Endothelial cell of umbilical vein (primary cell): ENCODE data around the gene NPS. TPM values are rescaled to one million over a fixed set of nuclear protein-coding genes. Genes with fewer than 3 reads are reported as not detected.

ENCODE experiments used
- BruUV-seq: library from RNA; stranded (reverse); fragments of 400-500 nt; replicated peaks from 2 replicates; lab custom pipeline; 2021; lab: Mats Ljungman, UMichigan
- CTCF ChIA-PET: fragments of 300-600, 350-600 bp; sonication (Branson Sonifier 250); formaldehyde crosslinking; loops from one replicate; lab custom pipeline; 2021; ENCODE audit warnings: antibody characterized with exemption, inconsistent platforms; lab: Charles Lee
- POLR2A ChIA-PET: fragments of 300-600, 350-600 bp; sonication (Branson Sonifier 250); formaldehyde crosslinking; loops from one replicate; lab custom pipeline; 2021; ENCODE audit warnings: antibody characterized with exemption, inconsistent platforms; lab: Charles Lee
- DNase-seq: peaks from one replicate; pipeline ENCODE4 v3.0.0-alpha.2; 2011; ENCODE audit warnings: low read depth, low spot score
- FAIRE-seq: peaks from 2 replicates; lab custom pipeline; 2011; peaks lifted over from hg19 to GRCh38; lab: Jason Lieb, UNC
- H2AFZ ChIP-seq: 2 replicates; pipeline ENCODE4 v1.6.0; 2012; ENCODE audit warnings: low read depth, low read length, control low read depth, inconsistent platforms
- H3K27ac ChIP-seq: 2 replicates; pipeline ENCODE4 v1.5.1; 2011; ENCODE audit warnings: low read depth, mild to moderate bottlenecking, control low read depth, low read length, moderate library complexity; ENCODE audit not compliant: insufficient read depth
- H3K27me3 ChIP-seq, 2 experiments: 2 replicates each; pipeline versions ENCODE4 v1.6.0 to v1.6.1; 2011; ENCODE audit warnings: low read length in 2 of 2, mixed read lengths in 1 of 2; ENCODE audit not compliant: control insufficient read depth in 2 of 2, insufficient read depth in 2 of 2
- H3K36me3 ChIP-seq, 2 experiments: 2 replicates in 1 of 2; 3 replicates in 1 of 2; pipeline ENCODE4 v1.5.1; 2011; ENCODE audit warnings: low read length in 2 of 2, mild to moderate bottlenecking in 1 of 2, moderate library complexity in 1 of 2; ENCODE audit not compliant: control insufficient read depth in 2 of 2, insufficient read depth in 2 of 2; ENCODE audit errors: extremely low read depth in 1 of 2
- H3K4me1 ChIP-seq: 3 replicates; pipeline ENCODE4 v1.5.1; 2011; ENCODE audit warnings: mild to moderate bottlenecking, low read length; ENCODE audit not compliant: control insufficient read depth, insufficient read depth; ENCODE audit errors: extremely low read depth
- H3K4me2 ChIP-seq: 2 replicates; pipeline ENCODE4 v1.6.1; 2011; ENCODE audit warnings: low read length, control low read depth, mixed read lengths; ENCODE audit not compliant: insufficient read depth
- H3K4me3 ChIP-seq, 3 experiments: fragments of 200-600 bp in 1 of 3; sonication (generic), shearing (Covaris generic) in 1 of 3; replicated peaks in 1 of 3; 2 replicates each; pipeline ENCODE4 v1.5.1; 2011 to 2016; ENCODE audit warnings: control low read depth in 3 of 3, low read length in 3 of 3, mild to moderate bottlenecking in 2 of 3, inconsistent platforms in 1 of 3, low read depth in 1 of 3, moderate library complexity in 1 of 3; ENCODE audit not compliant: insufficient read depth in 1 of 3
- H3K79me2 ChIP-seq: 2 replicates; pipeline ENCODE4 v1.6.0; 2012; ENCODE audit warnings: low read length, inconsistent platforms; ENCODE audit not compliant: control insufficient read depth, insufficient read depth
- H3K9ac ChIP-seq: replicated peaks from 2 replicates; pipeline ENCODE3; 2011; ENCODE audit warnings: low read length, control low read depth; ENCODE audit not compliant: insufficient read depth; ENCODE audit errors: extremely low read depth
- H3K9me1 ChIP-seq: replicated peaks from 3 replicates; pipeline ENCODE4 v1.6.0; 2011; ENCODE audit warnings: mild to moderate bottlenecking, low read length; ENCODE audit not compliant: control insufficient read depth, insufficient read depth; ENCODE audit errors: extremely low read depth
- H3K9me3 ChIP-seq: replicated peaks from 2 replicates; pipeline ENCODE4 v1.5.1; 2012; ENCODE audit warnings: low read length, inconsistent platforms; ENCODE audit not compliant: control insufficient read depth, insufficient read depth
- H4K20me1 ChIP-seq: replicated peaks from 2 replicates; pipeline ENCODE3; 2011; ENCODE audit warnings: mild to moderate bottlenecking, low read length; ENCODE audit not compliant: control insufficient read depth, insufficient read depth; ENCODE audit errors: extremely low read depth
- EZH2 ChIP-seq: IDR thresholded peaks from 2 replicates; pipeline ENCODE4 v1.6.1; 2012; ENCODE audit warnings: borderline replicate concordance, low read depth, mild to moderate bottlenecking, moderate library complexity, low read length, inconsistent platforms; ENCODE audit not compliant: severe bottlenecking
- FOS ChIP-seq: IDR thresholded peaks from 2 replicates; pipeline ENCODE4 v1.6.1; 2011; ENCODE audit warnings: mild to moderate bottlenecking, low read length, moderate library complexity, borderline replicate concordance; ENCODE audit not compliant: insufficient read depth
- GATA2 ChIP-seq: IDR thresholded peaks from 2 replicates; pipeline ENCODE4 v1.7.0; 2011; ENCODE audit warnings: low read depth, mild to moderate bottlenecking, moderate library complexity, mixed read lengths, low read length; ENCODE audit not compliant: insufficient read length, insufficient read depth
- JUN ChIP-seq: IDR thresholded peaks from 2 replicates; pipeline ENCODE4 v1.6.1; 2011; ENCODE audit warnings: borderline replicate concordance, low read depth; ENCODE audit not compliant: insufficient read length, insufficient read depth
- MYC ChIP-seq: IDR thresholded peaks from one replicate; pipeline ENCODE4 v1.6.1; 2011; ENCODE audit warnings: mild to moderate bottlenecking, low read depth, low read length
- POLR2A ChIP-seq: IDR thresholded peaks from 2 replicates; pipeline ENCODE4 v1.6.1; 2012; ENCODE audit warnings: low read depth, mild to moderate bottlenecking, control low read depth, low read length
- POLR2AphosphoS5 ChIP-seq: IDR thresholded peaks from 2 replicates; pipeline ENCODE4 v1.6.1; 2012; ENCODE audit warnings: low read depth, mild to moderate bottlenecking, control low read depth, low read length, moderate library complexity; ENCODE audit not compliant: insufficient read depth
- dilution Hi-C: fragments of 300-500 bp; cut with MboI; formaldehyde crosslinking; loops from one replicate; pipeline ENCODE4 v1.15.0; 2019; ENCODE audit warnings: low sequenced_read_pairs; ENCODE audit not compliant: extremely low pct_ligation_motif_present
- intact Hi-C: fragments of 100-400 bp; cut with micrococcal nuclease; formaldehyde crosslinking; loops from one replicate; pipeline ENCODE4 v1.10.0; 2022
- polyA plus RNA-seq, 4 experiments: library from polyadenylated mRNA; depleted of rRNA in 3 of 4; stranded (reverse) in 3 of 4; unstranded in 1 of 4; fragments of >200 nt; gene quantifications; 2 replicates each; pipeline versions ENCODE4 v1.2.1 to v1.2.3, GENCODE V29; 2011 to 2012; ENCODE audit warnings: missing spikeins in 1 of 4
- total RNA-seq: library from RNA; stranded (reverse); gene quantifications from 2 replicates; pipeline ENCODE4 v1.2.3, GENCODE V29; 2021
- TF ChIP-seq, protein P1 (sequence below): IDR thresholded peaks from 2 replicates; pipeline ENCODE4 v1.6.1; 2011; ENCODE audit not compliant: insufficient read depth, insufficient read length
- TF ChIP-seq, protein P2 (sequence below), 2 donors: IDR thresholded peaks; 1 replicate in 1 of 2; 2 replicates in 1 of 2; pipeline ENCODE4 v1.5.1; 2011; ENCODE audit warnings: low read length in 2 of 2, mild to moderate bottlenecking in 2 of 2, moderate library complexity in 2 of 2, control low read depth in 1 of 2, inconsistent platforms in 1 of 2, low read depth in 1 of 2; ENCODE audit not compliant: insufficient read depth in 1 of 2; ENCODE audit errors: extremely low read depth in 1 of 2

NPS gene
- total and polyA plus RNA-seq, 2 donors (not counting 3 experiments of a cell fraction or from before 2014, with no cell fraction given): not detected

DNA sequence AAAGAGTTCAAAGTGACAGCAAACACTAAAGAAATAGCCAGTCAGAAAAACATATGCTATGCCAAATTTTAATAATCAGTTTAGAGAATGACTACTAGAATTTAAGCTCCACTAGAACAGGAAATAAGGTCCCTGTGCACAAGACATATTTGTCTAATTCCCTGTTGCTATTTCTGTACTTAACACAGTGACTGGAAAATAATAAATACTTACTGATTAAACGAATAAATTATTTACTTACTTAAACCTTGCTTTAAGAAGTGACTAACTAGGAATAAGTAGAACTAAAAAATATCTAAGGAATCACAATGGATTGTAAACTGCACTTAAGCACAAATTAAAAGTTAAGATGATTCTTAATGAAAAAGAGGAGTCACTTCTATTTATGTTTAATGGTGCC, 22.3 kb downstream of the NPS start:
- intact Hi-C loops (no loop called here), dilution Hi-C loops (no loop called here)
- H3K4me3 ChIP-seq: no peak overlapping the region
- no peak overlapping the region for H3K27ac ChIP-seq
- H4K20me1 ChIP-seq: no peaks in the 10 kb centered on the region
- no peaks in the 10 kb centered on the region for H3K27me3 ChIP-seq
- H3K9me1 ChIP-seq: no peaks in the 10 kb centered on the region
- no peaks in the 10 kb centered on the region for H3K79me2 ChIP-seq
- H3K4me2 ChIP-seq: no peak overlapping the region
- no peaks in the 10 kb centered on the region for H3K9me3 ChIP-seq
- TF ChIP-seq, protein P1, sequence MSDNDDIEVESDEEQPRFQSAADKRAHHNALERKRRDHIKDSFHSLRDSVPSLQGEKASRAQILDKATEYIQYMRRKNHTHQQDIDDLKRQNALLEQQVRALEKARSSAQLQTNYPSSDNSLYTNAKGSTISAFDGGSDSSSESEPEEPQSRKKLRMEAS: no peak
- TF ChIP-seq GATA2: no peak
- TF ChIP-seq EZH2: no peak
- TF ChIP-seq MYC: no peak
- no peak for TF ChIP-seq POLR2A
- TF ChIP-seq FOS: no peak
- TF ChIP-seq JUN: no peak
- TF ChIP-seq, protein P2, sequence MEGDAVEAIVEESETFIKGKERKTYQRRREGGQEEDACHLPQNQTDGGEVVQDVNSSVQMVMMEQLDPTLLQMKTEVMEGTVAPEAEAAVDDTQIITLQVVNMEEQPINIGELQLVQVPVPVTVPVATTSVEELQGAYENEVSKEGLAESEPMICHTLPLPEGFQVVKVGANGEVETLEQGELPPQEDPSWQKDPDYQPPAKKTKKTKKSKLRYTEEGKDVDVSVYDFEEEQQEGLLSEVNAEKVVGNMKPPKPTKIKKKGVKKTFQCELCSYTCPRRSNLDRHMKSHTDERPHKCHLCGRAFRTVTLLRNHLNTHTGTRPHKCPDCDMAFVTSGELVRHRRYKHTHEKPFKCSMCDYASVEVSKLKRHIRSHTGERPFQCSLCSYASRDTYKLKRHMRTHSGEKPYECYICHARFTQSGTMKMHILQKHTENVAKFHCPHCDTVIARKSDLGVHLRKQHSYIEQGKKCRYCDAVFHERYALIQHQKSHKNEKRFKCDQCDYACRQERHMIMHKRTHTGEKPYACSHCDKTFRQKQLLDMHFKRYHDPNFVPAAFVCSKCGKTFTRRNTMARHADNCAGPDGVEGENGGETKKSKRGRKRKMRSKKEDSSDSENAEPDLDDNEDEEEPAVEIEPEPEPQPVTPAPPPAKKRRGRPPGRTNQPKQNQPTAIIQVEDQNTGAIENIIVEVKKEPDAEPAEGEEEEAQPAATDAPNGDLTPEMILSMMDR (IDR thresholded peaks at IDR 0.05; ENCODE audit: extremely low read depth in 1 of 2, insufficient read depth in 1 of 2, low read depth in 1 of 2, low read length in 2 of 2): no peak
- TF ChIP-seq POLR2AphosphoS5: no peak
- no peaks in the 10 kb centered on the region for H3K4me1 ChIP-seq
- ChIA-PET CTCF (no interaction called here), POLR2A (no interaction called here)
- BruUV-seq: no TSS peak
- DNase-seq (no peak), FAIRE-seq (no peak)
- H3K36me3 ChIP-seq: no peaks in the 10 kb centered on the region
- H3K9ac ChIP-seq: no peak overlapping the region
- no peak overlapping the region for H2AFZ ChIP-seq
